8988T (cell line): Measurements from ENCODE around the gene GTF2H4.
"Not testable (repeated sequence)": the region's sequence is repeated elsewhere in the genome, so short reads cannot be mapped to it uniquely, and the experiment has no call there.

Experiments
- DNase-seq: peaks from one replicate; pipeline ENCODE4 v3.0.0; 2011

GTF2H4 gene

DNA sequence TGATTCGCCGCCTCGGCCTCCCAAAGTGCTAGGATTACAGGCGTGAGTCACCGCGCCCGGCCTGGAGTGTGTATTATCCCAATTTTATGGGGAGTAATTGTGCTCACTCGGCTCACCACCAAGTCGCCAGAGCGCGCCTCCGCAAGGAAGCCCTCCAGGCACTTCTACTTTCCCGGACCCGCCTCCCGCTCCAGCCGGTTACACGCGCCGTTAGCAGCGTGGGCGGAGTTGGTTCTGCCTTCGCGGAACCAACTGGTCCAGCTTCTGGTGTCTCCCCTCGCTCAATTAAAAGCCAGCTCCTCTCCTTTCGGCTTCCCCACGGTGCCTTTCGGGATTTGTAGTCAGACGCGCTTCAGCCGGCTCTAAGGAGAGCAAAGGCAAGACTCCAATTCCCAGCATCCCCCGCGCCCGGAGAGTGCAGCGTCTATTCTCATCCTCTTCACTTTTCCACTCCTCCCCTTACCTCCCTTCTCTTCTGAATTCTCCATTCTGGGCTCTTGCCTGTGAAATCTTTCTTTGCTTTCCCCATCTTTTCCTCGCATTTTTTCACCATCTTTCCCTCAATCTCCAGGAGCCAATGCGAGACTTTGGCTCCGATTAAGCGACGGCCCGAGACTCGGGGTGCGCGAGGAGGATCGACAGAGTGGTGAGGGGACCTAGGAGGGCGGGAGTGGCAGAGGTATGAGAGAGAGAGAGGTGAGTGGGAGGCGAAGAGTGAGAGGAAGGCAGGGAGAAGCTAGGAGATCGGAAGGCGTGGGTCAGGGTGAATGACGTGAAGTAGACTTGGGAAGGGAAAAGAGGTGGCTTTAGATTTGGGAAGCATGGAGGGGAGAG lies at the start of gene GTF2H4:
GTF2H4 (plus strand) TSS at position 450 of the 834 bp plus-strand sequence.
- peak; percentile 89 for DNase-seq

DNA sequence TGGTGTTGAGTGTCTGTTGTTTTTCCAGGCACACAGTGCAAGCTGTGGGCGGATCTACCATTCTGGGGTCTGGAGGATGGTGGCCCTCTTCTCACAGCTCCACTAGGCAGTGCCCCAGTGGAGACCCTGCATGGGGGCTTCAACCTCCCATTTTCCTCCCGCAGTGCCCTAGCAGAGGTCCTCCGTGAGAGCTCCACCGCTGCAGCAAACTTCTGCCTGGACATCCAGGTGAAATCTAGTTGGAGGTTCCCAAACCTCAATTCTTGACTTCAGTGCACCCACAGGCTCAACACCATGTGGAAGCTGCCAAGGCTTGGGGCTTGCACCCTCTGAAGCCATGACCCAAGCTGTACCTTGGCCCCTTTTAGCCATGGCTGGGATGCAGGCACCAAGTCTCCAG lies 48.3 kb upstream of the GTF2H4 start:
- DNase-seq: not testable (repeated sequence)

DNA sequence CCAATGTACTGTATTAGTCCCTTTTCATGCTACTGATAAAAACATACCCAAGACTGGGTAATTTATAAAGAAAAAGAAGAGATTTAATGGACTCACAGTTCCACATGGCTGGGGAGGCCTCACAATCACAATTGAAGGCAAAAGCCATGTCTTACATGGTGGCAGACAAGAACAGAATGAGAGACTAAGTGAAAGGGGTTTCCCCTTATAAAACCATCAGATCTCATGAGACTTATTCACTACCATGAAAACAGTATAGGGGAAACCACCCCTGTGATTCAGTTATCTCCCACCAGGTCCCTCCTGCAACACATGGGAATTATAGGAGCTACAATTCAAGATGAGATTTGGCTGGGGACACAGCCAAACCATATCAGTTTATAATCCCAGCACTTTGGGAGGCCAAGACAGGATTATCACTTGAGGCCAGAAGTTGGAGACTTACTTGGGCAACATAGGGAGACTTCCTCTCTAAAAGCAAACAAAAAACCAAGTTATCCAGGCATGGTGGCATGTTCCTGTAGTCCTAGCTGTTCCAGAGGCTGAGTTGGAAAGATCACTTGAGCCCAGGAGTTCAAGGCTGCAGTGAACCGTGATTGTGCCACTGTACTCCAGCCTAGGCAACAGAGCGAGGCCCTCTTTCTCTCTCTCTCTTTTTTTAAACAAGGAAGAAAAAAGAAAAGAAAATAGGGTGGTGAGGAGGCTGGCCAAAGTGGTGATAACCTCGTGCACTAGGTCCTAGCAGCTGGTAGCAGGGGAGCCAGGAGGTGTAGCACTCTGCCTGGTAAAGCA lies 46.6 kb upstream of the GTF2H4 start:
- no peak for DNase-seq

DNA sequence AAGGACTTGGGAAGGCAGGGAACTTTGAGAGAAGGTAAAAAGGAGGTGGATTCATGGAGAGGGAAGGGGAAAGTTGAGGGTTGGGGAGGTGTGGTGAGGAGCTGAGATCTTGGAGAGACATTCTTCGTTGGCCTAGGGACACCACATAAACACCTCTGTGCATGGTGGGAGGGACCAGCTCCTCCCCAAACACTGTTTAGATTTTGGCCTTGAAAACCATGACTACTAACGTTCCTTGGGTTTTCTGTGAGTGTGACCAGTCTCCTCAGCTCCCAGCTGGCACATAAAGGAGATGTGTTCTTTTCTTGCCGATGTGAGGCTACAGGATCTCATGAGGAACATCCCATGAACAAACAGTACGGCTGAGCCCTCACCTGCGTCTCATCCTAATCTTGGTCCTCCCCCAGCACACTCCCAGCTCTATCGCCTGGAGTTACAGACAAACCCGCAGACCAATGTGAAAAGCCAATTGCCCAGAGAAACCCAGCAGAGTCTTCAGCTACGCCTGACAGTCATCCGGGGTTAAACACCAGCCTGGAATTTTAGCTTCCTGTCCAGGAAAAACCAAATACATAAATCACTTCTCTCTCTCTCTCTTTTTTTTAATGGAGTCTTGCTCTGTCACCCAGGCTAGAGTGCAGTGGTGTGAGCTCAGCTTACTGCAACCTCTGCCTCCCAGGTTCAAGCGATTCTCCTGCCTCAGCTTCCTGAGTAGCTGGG lies 45.7 kb upstream of the GTF2H4 start:
- DNase-seq: no peak

DNA sequence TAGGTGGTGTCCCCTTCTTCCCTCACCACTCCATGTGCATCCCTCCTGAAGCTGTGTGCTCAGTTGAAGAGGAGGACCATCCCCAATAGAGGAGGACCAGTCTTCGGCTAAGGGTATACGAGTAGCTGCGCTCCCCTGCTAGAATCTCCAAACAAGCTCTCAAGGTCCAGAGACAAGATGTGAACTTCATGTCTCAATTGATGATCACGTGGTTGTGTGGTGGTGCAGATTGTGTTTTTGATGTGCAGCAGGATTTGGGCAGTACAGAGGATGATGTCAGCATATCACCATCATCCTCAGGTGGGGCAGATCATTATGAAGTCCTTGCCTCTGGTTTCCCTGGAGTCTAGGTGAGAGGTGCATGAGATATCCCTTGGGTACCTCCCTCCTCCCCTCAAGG lies 43.7 kb upstream of the GTF2H4 start:
- no peak for DNase-seq

DNA sequence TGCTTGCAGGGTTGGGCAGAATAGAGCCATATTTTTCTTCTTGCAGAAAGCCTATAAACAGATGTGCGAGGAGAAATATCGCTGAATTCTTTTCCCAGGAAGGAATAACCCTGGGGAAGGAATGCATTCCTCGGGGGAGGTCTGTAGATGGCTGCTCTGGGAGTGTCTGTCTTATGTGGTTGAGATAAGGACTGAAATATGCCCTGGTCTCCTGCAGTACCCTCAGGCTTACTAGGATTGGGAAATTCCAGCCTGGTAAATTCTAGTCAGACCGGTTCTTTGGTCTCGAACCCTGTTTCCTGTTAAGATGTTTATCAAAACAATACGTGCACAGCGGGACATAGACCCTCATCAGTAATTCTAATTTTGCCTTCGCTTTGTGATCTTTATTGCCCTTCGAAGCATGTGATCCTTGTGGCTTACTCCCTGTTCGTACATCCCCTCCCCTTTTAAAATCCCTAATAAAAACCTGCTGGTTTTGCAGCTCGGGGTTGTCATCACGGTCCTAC lies 38.7 kb upstream of the GTF2H4 start:
- DNase-seq: not testable (repeated sequence)

DNA sequence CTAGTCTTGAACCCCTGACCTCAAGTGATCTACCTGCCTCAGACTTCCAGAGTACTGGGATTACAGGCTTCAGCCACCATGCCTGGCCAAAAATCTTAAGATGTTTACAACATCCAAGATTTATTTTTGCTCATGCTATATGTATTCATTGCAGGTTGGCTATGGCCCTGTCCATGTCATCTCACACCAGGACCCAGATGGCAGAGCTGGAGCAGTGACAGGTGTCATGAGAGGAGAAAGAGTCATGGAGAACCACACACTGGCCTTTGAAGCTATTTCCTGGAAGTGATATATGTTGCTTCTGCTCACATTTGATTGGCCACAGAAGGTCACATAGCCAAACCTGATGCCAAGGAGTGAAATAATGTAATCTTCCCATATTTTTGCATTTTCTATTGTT lies 37.5 kb upstream of the GTF2H4 start:
- DNase-seq: no peak

DNA sequence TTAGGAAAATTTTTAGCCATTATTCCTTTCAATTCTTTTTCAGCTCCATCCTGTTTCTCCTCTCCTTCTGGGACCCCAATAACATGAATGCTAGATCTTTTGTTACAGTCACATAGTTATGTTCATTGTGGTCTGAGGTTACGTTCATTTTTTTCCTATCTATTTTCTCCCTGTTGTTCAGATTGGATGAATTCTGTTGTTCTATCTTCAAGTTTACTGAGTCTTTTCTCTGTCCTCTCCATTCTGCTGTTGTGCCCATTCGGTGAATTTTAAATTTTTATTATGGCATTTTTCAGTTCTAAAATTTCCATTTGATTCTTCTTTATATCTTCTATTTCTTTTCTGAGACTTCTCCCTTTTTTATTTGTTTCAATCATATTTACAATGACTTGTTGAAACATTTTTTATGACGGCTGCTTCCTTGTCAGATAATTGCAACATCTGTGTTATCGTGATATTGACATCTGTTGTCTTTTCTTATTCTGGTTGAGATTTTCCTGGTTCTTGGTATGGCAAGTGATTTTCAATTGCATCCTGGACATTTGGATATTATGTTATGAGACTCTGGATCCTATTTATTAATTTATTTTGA lies 36.3 kb upstream of the GTF2H4 start:
- no peak for DNase-seq

DNA sequence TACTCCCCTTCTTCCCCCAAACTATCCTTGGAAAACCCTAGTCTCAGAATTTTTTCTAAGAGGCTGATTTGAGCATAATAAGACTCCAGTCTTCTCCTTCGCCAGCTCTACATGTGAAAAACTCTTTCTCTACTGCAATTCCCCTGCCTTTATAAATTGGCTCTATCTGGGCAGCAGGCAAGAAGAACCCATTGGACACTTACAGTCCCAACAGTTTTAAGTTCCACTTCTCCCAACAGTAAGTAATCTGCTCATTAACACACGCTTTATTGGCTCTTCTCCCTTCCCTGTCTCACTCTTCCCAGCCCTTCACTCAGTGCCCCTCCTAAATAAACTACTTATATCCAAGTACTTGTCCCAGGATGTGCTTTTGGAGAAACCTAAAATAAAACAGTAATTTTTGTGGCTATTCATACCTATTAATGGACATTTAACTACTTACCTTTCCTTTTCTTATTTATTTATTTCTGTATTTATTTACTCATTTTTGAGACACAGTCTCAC lies 34.8 kb upstream of the GTF2H4 start:
- no peak for DNase-seq

DNA sequence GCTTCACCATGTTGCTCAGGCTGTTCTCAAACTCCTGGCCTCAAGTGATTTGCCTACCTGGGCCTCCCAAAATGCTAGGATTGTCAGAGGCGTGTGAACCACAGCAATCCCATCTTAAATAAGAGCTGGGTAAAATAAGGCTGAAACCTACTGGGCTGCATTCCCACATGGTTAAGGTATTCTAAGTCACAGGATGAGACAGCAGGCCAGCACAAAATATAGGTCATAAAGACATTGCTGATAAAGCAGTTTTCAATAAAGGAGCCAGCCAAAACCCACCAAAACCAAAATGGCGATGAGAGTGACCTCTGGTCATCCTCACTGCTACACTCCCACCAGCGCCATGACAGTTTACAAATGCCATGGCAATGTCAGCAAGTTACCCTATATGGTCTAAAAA lies 34.2 kb upstream of the GTF2H4 start:
- not testable (repeated sequence) for DNase-seq

DNA sequence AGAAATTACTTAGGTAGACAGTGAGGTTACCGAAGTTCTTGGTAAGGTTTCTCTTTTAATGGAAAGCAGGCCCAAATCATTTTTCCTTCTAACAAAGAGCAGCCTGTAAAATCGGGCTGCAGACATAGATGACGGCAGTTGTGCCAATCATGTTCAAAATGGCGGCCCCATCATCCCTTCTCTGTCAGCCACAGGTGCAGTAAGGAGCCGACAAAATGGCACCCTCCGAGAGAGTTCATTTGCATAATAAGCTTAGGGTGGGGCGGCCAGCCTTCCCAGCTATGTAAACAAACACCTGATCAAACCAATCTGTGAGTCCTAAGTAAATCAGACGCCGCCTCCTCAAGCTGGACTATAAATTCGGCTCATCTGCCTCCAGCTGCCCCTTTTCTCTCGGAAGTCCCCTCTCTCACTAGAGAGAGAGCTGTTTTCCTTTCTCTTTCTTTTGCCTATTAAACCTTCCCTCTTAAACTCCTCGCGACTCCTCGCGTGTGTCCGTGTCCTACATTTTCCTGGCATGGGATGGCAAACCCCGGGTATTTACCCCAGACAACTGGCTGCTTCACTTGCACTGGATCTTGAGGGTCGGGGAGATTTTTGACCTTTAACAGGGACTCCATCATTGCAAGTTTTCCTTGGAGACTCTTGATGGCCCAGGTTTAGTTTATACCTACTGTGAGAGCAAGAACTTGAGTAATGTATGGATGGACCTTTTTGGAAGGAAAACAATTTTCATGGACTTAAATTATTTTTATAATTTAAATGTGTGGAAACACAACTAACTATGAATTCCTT lies 32.6 kb upstream of the GTF2H4 start:
- no peak for DNase-seq

DNA sequence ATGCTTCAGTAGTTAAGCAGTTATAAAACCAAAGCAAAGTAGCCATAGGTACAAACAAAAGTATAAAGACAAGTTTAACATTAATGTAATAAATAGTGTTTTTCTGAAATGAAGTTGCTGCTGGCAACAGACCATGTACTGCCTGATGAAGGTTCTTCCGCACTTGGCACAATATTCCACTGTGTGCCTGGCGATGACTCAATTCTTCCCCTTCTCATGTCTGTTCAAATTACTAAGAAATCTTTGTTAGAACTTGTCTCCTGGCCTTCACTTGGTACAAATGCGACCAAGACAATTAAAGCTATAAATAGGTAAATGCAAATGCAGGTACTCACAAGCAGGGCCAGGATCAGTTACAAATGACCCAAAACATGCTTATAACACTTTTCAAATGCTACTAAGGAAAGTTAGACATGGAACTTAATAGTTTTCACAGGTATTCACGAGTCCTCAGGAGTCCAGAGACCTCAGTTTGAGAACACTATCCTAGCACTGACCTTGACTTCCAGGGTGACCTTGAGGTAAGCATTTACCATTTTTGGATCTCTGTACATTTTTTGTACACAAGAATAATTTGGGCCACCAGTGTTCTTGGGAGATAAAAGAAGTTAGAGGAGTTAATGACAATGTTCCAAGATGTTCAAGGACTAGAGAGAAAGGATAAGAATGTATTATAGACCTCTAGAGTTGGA lies 31.8 kb upstream of the GTF2H4 start:
- no peak for DNase-seq

DNA sequence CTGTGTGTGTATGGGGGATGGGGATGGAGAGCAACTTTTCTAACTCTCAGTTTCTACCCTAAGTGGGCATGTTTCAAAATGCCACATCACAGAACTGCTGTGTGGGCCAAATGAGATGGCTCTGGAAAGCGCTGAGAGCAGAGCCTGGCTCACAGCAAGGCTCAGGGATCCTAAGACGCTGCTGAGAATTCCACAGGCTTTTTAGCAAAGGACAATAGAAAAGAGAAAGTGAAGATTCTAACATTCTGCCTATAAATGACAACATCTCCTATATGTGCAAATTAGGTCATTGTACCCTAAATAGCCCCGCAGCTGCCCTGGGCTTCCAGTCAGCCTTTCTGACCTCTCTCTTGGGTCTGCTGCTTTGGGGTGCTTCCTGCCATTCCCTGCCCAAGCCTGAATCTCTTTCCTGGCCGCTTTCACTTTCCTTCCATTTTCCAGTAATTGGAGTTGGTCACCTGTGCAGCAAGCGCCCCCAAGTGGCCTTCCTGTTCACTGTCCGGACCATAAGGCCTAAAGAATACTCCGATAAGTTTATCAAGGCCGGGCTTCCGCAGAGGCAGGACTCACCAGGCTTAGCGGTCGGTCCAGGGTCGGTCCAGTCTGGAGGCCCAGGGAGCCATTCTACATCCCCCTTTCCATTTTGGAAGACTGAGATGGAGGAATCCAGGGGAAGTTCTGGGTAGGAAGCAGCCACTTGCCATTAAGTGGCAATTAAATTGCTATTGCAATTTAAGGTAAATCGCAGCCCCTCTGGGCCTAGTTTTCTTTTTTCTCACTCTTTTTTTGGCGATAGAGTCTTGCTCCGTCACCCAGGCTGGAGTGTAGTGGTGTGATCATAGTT lies 30.4 kb upstream of the GTF2H4 start:
- DNase-seq: peak; percentile 86

DNA sequence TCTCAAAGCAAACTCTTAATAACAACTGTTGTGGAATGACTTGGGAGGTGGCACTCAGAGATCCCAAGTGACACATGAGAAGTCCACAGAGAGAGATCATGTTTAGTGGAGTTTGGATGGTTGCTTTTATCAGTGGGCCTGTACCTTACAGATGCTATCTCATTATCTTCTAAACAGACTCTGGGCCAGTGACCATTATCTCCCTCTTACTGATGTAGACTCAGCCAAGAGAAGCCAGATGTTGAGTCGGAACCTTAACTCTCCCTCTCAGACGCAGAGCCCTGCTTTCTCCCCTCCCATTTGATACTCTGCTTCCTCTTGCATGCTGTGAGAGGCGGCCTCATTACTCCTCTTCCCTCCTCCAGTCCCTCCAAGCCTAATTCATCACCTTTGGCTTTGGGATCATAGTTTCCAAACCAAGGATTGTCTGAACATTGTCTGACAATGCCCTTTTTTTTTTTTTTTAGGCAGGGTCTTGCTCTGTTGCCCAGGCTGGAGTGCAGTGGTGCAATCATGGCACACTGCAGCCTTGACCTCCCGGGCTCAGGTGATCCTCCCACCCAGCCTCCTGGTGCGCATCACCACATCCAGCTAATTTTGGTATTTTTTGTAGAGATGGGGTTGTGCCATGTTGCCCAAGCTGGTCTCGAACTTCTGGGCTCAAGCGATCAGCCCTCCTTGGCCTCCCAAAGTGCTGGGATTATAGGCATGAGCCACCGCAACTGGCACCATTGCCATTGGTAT lies 28.2 kb upstream of the GTF2H4 start:
- DNase-seq: no peak

DNA sequence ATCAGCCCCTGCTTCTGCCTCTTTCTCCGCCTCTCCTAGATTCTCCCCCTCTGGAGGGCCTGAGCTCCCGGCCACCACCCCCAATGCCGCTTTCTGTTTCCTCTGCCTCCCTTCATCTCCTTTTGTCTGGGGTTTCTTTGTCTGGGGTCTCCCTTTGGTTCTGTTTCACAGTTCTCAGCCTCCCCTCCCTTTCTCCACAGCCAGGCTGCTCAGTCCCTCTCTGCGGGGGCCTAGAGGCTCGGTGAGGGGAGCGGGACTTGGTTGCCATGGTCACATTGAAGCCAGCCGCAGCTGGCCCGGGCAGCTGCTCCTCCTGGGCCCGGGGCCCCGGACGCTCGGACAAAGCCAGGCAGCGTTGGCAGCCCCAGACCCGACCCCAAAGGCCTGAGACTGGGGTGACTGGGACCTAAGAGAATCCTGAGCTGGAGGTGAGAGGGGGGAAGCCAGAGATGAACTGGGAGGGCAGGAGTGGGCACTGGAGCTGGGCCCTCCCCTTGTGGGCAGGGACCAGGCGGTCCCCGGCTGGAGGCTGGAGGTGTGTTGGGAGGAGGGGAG lies 27.2 kb upstream of the GTF2H4 start:
- DNase-seq: no peak

DNA sequence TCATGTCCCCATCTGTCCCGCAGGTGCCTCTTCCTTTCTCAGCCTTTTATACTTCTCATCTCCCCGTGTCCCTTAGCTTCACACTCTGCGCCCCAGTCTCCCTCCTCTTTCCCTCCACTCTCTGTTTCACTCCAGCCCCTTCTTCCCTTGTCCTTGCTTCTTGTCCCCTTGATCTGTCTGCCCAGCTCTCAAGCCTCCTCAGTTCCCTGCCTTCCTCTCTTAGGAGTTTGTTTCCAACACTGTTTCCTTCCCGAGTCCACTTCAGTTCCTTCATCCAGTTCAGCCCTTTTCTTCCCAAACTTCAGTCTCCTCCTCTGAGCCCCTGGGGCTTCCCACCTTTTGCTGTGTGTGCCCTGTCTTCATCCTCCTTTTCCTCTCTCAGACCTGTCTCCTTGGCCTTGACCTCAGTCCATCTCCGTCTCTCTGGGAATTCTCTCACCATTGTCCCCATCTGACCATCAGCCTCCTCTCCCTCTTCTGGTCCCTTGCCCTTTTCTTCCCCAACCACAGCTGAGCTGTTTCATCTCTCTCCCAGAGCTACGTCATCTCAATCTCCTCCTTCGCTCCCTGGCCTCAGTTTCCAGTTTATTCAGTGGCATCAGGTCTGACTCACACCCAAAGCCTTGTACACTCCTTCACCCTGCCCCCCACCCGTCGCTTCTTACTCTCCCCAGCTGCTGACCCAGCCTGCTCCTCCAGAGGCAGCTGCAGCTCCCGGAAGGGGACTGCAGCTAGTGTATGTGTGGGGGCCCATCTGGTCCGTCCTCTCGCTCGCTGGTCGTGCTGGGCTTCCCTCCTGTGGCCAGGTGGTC lies 26.4 kb upstream of the GTF2H4 start:
- no peak for DNase-seq

DNA sequence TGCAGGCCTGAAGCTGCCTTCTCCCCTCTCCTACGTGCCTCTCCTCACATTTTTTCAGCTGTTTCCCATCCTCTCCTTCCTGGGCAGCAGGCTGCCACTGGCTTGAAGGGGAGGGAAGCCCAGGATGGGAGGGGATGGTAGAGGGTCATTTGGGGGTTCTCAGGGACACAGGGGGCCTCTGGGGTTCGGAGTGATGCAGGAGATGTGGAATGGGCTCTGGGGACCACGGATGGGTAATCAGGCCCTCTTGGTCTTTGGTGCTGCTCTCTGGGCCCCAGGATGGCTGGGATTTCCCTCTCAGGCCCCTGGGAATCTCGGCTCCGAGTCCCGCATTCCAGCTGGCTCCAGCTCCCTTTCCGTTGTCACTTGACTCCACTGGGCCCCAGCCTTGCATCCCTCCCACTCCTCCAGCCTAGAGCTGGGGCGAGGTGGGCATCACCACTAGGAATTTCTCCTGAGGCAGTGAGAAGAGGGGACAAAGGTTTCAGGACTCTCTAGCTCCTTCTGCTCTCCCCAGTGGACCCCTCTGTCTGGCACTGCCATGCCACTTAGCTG lies 25.7 kb upstream of the GTF2H4 start:
- no peak for DNase-seq
